ENCODE measurements around the gene TIMM23. TPM values are rescaled to one million over a fixed set of nuclear protein-coding genes. Genes with fewer than 3 reads are reported as not detected.
"Not testable (repeated sequence)": the region's sequence is repeated elsewhere in the genome, so short reads cannot be mapped to it uniquely, and the experiment has no call there.

TIMM23 gene
- total and polyA plus RNA-seq, 2 donors (not counting 1 experiment from before 2014, with no cell fraction given) = 55.0 to 130 TPM

DNA sequence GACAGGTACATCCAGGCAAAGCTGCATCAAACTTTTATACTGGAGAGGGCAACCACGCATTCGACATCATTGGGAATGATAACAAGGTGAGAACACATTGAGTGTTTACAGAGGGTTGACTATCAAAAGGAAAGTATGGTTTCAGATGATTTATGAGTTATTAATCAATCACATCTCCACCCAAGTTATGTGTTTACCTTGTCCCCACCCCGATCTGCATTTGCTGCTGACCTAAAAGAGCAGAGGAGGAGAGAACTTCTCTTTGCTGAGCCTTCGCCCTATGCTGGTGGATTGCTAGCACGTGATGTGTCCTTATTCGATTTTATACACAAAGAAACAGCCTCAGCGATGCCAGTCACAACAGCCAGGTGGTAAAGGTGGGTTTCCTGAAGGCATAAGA is 74.0 kb downstream of the TIMM23 start, which contains the start of gene MSMB:
Gene MSMB (minus strand): TSS at position 9 of the 400 bp plus-strand sequence. CDS start 32 bp downstream, outside the sequence.
- no peaks in the 10 kb centered on the region for H3K79me2 ChIP-seq (ENCODE audit: control insufficient read depth, insufficient read depth, low read length)
- no peak within 1 kb of the TSS for H3K4me2 ChIP-seq (ENCODE audit: extremely low read depth, insufficient read depth, low read length)
- H3K27me3 ChIP-seq (ENCODE audit: control insufficient read depth, insufficient read depth, low read length) = peaks cover 5% of the 10 kb centered on the region
- TF ChIP-seq EZH2 (IDR thresholded peaks at IDR 0.05; ENCODE audit: low read length, missing control alignments) (no peak), CTCF (conservative IDR thresholded peaks at IDR 0.05 in 1 of 2, IDR thresholded peaks at IDR 0.05 in 1 of 2; ENCODE audit: low read depth in 1 of 2, low read length in 2 of 2) (no peak)
- H3K4me1 ChIP-seq (ENCODE audit: control insufficient read depth, extremely low read depth, insufficient read depth, low read length) = no peaks in the 10 kb centered on the region
- no peaks in the 10 kb centered on the region for H3K9me3 ChIP-seq (ENCODE audit: control insufficient read depth, insufficient read depth, low read depth, low read length)
- no peak within 1 kb of the TSS for H2AFZ ChIP-seq (ENCODE audit: low read length)
- H4K20me1 ChIP-seq (ENCODE audit: control insufficient read depth, extremely low read depth, insufficient read depth, low read length) = no peaks in the 10 kb centered on the region
- no peak within 1 kb of the TSS for H3K4me3 ChIP-seq (replicated peaks in 1 of 4; ENCODE audit: control extremely low read depth in 1 of 4, insufficient read depth in 1 of 4, low read depth in 3 of 4, low read length in 4 of 4)
- H3K9ac ChIP-seq (ENCODE audit: insufficient read depth, low read length) = no peak within 1 kb of the TSS
- no peak for DNase-seq (ENCODE audit: low read depth in 2 of 2)
- no peaks in the 10 kb centered on the region for H3K36me3 ChIP-seq (ENCODE audit: control insufficient read depth, insufficient read depth, low read length)
- H3K27ac ChIP-seq (ENCODE audit: insufficient read depth, low read length) = no peak within 1 kb of the TSS

DNA sequence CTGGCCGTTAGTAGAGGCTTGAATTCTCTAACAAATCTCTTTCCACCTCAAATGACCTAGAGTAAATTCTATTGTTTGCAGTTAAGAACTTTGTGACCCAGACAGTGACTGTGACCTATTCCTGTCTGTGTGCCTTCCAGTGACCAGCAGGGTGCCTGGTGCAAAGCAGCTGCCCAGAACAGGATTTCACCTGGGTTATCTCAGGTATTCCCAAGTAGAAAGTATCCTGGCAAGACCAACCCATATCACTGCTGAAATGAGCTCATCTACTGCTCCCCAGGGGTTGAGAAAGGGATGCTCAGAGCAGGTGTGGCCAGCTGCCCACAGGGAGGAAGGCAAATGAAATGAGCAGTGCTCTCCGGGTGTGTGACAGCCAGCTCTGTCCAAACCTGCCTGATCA is 75.9 kb downstream of the TIMM23 start:
- H3K9ac ChIP-seq (ENCODE audit: insufficient read depth, low read length) = no peak overlapping the region
- H3K79me2 ChIP-seq (ENCODE audit: control insufficient read depth, insufficient read depth, low read length) = no peaks in the 10 kb centered on the region
- H3K27me3 ChIP-seq (ENCODE audit: control insufficient read depth, insufficient read depth, low read length) = peaks cover 5% of the 10 kb centered on the region
- DNase-seq (ENCODE audit: low read depth in 2 of 2) = no peak
- no peaks in the 10 kb centered on the region for H3K9me3 ChIP-seq (ENCODE audit: control insufficient read depth, insufficient read depth, low read depth, low read length)
- no peak overlapping the region for H2AFZ ChIP-seq (ENCODE audit: low read length)
- no peaks in the 10 kb centered on the region for H4K20me1 ChIP-seq (ENCODE audit: control insufficient read depth, extremely low read depth, insufficient read depth, low read length)
- no peaks in the 10 kb centered on the region for H3K36me3 ChIP-seq (ENCODE audit: control insufficient read depth, insufficient read depth, low read length)
- H3K4me2 ChIP-seq (ENCODE audit: extremely low read depth, insufficient read depth, low read length) = no peak overlapping the region
- no peaks in the 10 kb centered on the region for H3K4me1 ChIP-seq (ENCODE audit: control insufficient read depth, extremely low read depth, insufficient read depth, low read length)
- no peak overlapping the region for H3K27ac ChIP-seq (ENCODE audit: insufficient read depth, low read length)
- TF ChIP-seq CTCF (conservative IDR thresholded peaks at IDR 0.05 in 1 of 2, IDR thresholded peaks at IDR 0.05 in 1 of 2; ENCODE audit: low read depth in 1 of 2, low read length in 2 of 2) (no peak), EZH2 (IDR thresholded peaks at IDR 0.05; ENCODE audit: low read length, missing control alignments) (no peak)
- H3K4me3 ChIP-seq (replicated peaks in 1 of 4; ENCODE audit: control extremely low read depth in 1 of 4, insufficient read depth in 1 of 4, low read depth in 3 of 4, low read length in 4 of 4) = no peak overlapping the region

DNA sequence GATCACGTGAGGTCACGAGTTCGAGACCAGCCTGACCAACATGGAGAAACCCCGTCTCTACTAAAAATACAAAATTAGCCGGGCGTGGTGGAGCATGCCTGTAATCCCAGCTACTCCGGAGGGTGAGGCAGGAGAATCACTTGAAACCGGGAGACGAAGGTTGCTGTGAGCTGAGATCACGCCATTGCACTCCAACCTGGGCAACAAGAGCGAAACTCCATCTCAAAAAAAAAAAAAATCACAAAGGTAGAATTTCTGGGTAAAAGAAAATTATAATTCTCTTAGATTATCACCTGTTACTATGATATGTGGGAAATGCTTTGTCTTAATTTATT is 77.2 kb downstream of the TIMM23 start:
- not testable (repeated sequence) for H3K9me3 ChIP-seq (ENCODE audit: control insufficient read depth, insufficient read depth, low read depth, low read length)

More for the DNA sequence above, 77.2 kb downstream of the TIMM23 start:
- not testable (repeated sequence) for H3K36me3 ChIP-seq (ENCODE audit: control insufficient read depth, insufficient read depth, low read length); DNase-seq (ENCODE audit: low read depth in 2 of 2); H3K4me3 ChIP-seq (replicated peaks in 1 of 4; ENCODE audit: control extremely low read depth in 1 of 4, insufficient read depth in 1 of 4, low read depth in 3 of 4, low read length in 4 of 4); H2AFZ ChIP-seq (ENCODE audit: low read length); H4K20me1 ChIP-seq (ENCODE audit: control insufficient read depth, extremely low read depth, insufficient read depth, low read length); H3K4me2 ChIP-seq (ENCODE audit: extremely low read depth, insufficient read depth, low read length); H3K27ac ChIP-seq (ENCODE audit: insufficient read depth, low read length); H3K79me2 ChIP-seq (ENCODE audit: control insufficient read depth, insufficient read depth, low read length); H3K9ac ChIP-seq (ENCODE audit: insufficient read depth, low read length); H3K4me1 ChIP-seq (ENCODE audit: control insufficient read depth, extremely low read depth, insufficient read depth, low read length)
- peaks cover 11% of the 10 kb centered on the region for H3K27me3 ChIP-seq (ENCODE audit: control insufficient read depth, insufficient read depth, low read length)

Data from fibroblast of lung (primary cell).